ENCODE data around the gene SLC39A8. TPM values are rescaled to one million over a fixed set of nuclear protein-coding genes. Genes with fewer than 3 reads are reported as not detected.
A peak's percentile ranks its signal among the peaks of the same experiment; 100 is the strongest.

The SLC39A8 gene
- 99.2 TPM for polyA plus RNA-seq (2013, experiment 1 of 2)
- 97.9 TPM for polyA plus RNA-seq (2013, experiment 2 of 2)

GRCh38 chr4:102344954-102345794, at the start of gene SLC39A8:
SLC39A8 (minus strand) TSS chr4:102345482; CDS start chr4:102344662, 820 bp downstream.
- Histone ChIP-seq H3K18ac (ENCODE audit: low read length) (peak within 1 kb of the TSS; percentile 60), H3K4me2 (ENCODE audit: low read length) (peak within 1 kb of the TSS; percentile 58), H3K4ac (ENCODE audit: low read depth, low read length) (peak within 1 kb of the TSS; percentile 82), H2BK15ac (replicated peaks; ENCODE audit: low read depth) (no peak within 1 kb of the TSS), H3K27ac (ENCODE audit: low read depth, low read length) (peak within 1 kb of the TSS; percentile 80), H3K79me2 (ENCODE audit: control insufficient read depth, insufficient read depth, low read length) (peaks cover 9% of the 10 kb centered on the region), H2BK120ac (ENCODE audit: low read depth, low read length) (no peak within 1 kb of the TSS), H3K79me1 (ENCODE audit: low read length) (no peaks in the 10 kb centered on the region), H3K4me1 (ENCODE audit: control insufficient read depth, low read depth, low read length) (peaks cover 7% of the 10 kb centered on the region), H3K9ac (ENCODE audit: low read length) (peak within 1 kb of the TSS; percentile 74), H4K5ac (ENCODE audit: low read length) (no peak within 1 kb of the TSS), H3K23ac (ENCODE audit: low read length) (peak within 1 kb of the TSS; percentile 48), H3K4me3 (ENCODE audit: low read length) (peak within 1 kb of the TSS; percentile 48), H3K56ac (ENCODE audit: low read length) (peak within 1 kb of the TSS; percentile 89), H3K36me3 (ENCODE audit: control insufficient read depth, insufficient read depth, low read length) (no peaks in the 10 kb centered on the region), H3K27me3 (ENCODE audit: insufficient read depth, low read length, poor library complexity) (no peaks in the 10 kb centered on the region), H4K8ac (ENCODE audit: low read depth, low read length) (no peak within 1 kb of the TSS), H2AK5ac (ENCODE audit: low read length) (no peak within 1 kb of the TSS), H2BK5ac (ENCODE audit: low read length) (peak within 1 kb of the TSS; percentile 69)
- DNase-seq: peak; percentile 98
- no CpG with 5 or more reads among the region's 54 CpGs for WGBS (ENCODE audit: extremely low coverage, insufficient coverage, low lambda C conversion rate)

GRCh38 chr4:102392033-102392744, 46.9 kb upstream of the SLC39A8 start:
- H2BK120ac ChIP-seq (ENCODE audit: low read depth, low read length): no peak overlapping the region
- no peaks in the 10 kb centered on the region for H3K36me3 ChIP-seq (ENCODE audit: control insufficient read depth, insufficient read depth, low read length)
- no peak overlapping the region for H3K4ac ChIP-seq (ENCODE audit: low read depth, low read length)
- H3K4me3 ChIP-seq (ENCODE audit: low read length): no peak overlapping the region
- DNase-seq: peak; percentile 63
- peak overlapping the region; percentile 80 for H3K18ac ChIP-seq (ENCODE audit: low read length)
- no peaks in the 10 kb centered on the region for H3K79me2 ChIP-seq (ENCODE audit: control insufficient read depth, insufficient read depth, low read length)
- no peak overlapping the region for H2BK15ac ChIP-seq (replicated peaks; ENCODE audit: low read depth)
- no peaks in the 10 kb centered on the region for H3K79me1 ChIP-seq (ENCODE audit: low read length)
- H4K8ac ChIP-seq (ENCODE audit: low read depth, low read length): no peak overlapping the region
- H2AK5ac ChIP-seq (ENCODE audit: low read length): no peak overlapping the region
- peak overlapping the region; percentile 26 for H3K56ac ChIP-seq (ENCODE audit: low read length)
- H3K23ac ChIP-seq (ENCODE audit: low read length): no peak overlapping the region
- no peak overlapping the region for H3K9ac ChIP-seq (ENCODE audit: low read length)
- no peaks in the 10 kb centered on the region for H3K4me1 ChIP-seq (ENCODE audit: control insufficient read depth, low read depth, low read length)
- H3K4me2 ChIP-seq (ENCODE audit: low read length): no peak overlapping the region
- H3K27ac ChIP-seq (ENCODE audit: low read depth, low read length): peak overlapping the region; percentile 9
- WGBS (ENCODE audit: extremely low coverage, insufficient coverage, low lambda C conversion rate): no CpG with 5 or more reads among the region's 4 CpGs
- H3K27me3 ChIP-seq (ENCODE audit: insufficient read depth, low read length, poor library complexity): no peaks in the 10 kb centered on the region
- no peak overlapping the region for H4K5ac ChIP-seq (ENCODE audit: low read length)
- peak overlapping the region; percentile 14 for H2BK5ac ChIP-seq (ENCODE audit: low read length)

GRCh38 chr4:102390438-102390837, 45.2 kb upstream of the SLC39A8 start:
- Histone ChIP-seq H3K79me2 (ENCODE audit: control insufficient read depth, insufficient read depth, low read length) (no peaks in the 10 kb centered on the region), H3K27ac (ENCODE audit: low read depth, low read length) (no peak overlapping the region), H3K36me3 (ENCODE audit: control insufficient read depth, insufficient read depth, low read length) (no peaks in the 10 kb centered on the region), H3K56ac (ENCODE audit: low read length) (no peak overlapping the region), H2AK5ac (ENCODE audit: low read length) (no peak overlapping the region), H4K5ac (ENCODE audit: low read length) (no peak overlapping the region), H2BK15ac (replicated peaks; ENCODE audit: low read depth) (no peak overlapping the region), H3K27me3 (ENCODE audit: insufficient read depth, low read length, poor library complexity) (no peaks in the 10 kb centered on the region), H3K4me3 (ENCODE audit: low read length) (no peak overlapping the region), H3K18ac (ENCODE audit: low read length) (no peak overlapping the region), H2BK120ac (ENCODE audit: low read depth, low read length) (no peak overlapping the region), H3K79me1 (ENCODE audit: low read length) (no peaks in the 10 kb centered on the region), H3K9ac (ENCODE audit: low read length) (no peak overlapping the region), H3K23ac (ENCODE audit: low read length) (no peak overlapping the region), H2BK5ac (ENCODE audit: low read length) (no peak overlapping the region), H3K4ac (ENCODE audit: low read depth, low read length) (no peak overlapping the region), H4K8ac (ENCODE audit: low read depth, low read length) (no peak overlapping the region), H3K4me2 (ENCODE audit: low read length) (no peak overlapping the region), H3K4me1 (ENCODE audit: control insufficient read depth, low read depth, low read length) (no peaks in the 10 kb centered on the region)
- WGBS (ENCODE audit: extremely low coverage, insufficient coverage, low lambda C conversion rate): no CpG with 5 or more reads among the region's 2 CpGs
- DNase-seq: no peak

- Histone ChIP-seq H2BK120ac (ENCODE audit: low read depth, low read length) (no peak overlapping the region), H3K4me2 (ENCODE audit: low read length) (no peak overlapping the region), H3K9ac (ENCODE audit: low read length) (no peak overlapping the region), H3K4ac (ENCODE audit: low read depth, low read length) (no peak overlapping the region), H3K4me1 (ENCODE audit: control insufficient read depth, low read depth, low read length) (no peaks in the 10 kb centered on the region), H4K8ac (ENCODE audit: low read depth, low read length) (no peak overlapping the region), H3K18ac (ENCODE audit: low read length) (no peak overlapping the region), H2BK15ac (replicated peaks; ENCODE audit: low read depth) (no peak overlapping the region), H3K27ac (ENCODE audit: low read depth, low read length) (no peak overlapping the region), H3K4me3 (ENCODE audit: low read length) (no peak overlapping the region), H3K79me2 (ENCODE audit: control insufficient read depth, insufficient read depth, low read length) (no peaks in the 10 kb centered on the region), H3K27me3 (ENCODE audit: insufficient read depth, low read length, poor library complexity) (no peaks in the 10 kb centered on the region), H4K5ac (ENCODE audit: low read length) (no peak overlapping the region), H3K36me3 (ENCODE audit: control insufficient read depth, insufficient read depth, low read length) (no peaks in the 10 kb centered on the region), H2BK5ac (ENCODE audit: low read length) (no peak overlapping the region), H3K56ac (ENCODE audit: low read length) (no peak overlapping the region), H2AK5ac (ENCODE audit: low read length) (no peak overlapping the region), H3K23ac (ENCODE audit: low read length) (no peak overlapping the region), H3K79me1 (ENCODE audit: low read length) (no peaks in the 10 kb centered on the region)
- DNase-seq: no peak
Measured at GRCh38 chr4:102388611-102389010, 43.3 kb upstream of the SLC39A8 start.

- Histone ChIP-seq H3K36me3 (ENCODE audit: control insufficient read depth, insufficient read depth, low read length) (no peaks in the 10 kb centered on the region), H2BK15ac (replicated peaks; ENCODE audit: low read depth) (no peak overlapping the region), H3K4me1 (ENCODE audit: control insufficient read depth, low read depth, low read length) (no peaks in the 10 kb centered on the region), H3K4me2 (ENCODE audit: low read length) (no peak overlapping the region), H3K23ac (ENCODE audit: low read length) (no peak overlapping the region), H3K27me3 (ENCODE audit: insufficient read depth, low read length, poor library complexity) (no peaks in the 10 kb centered on the region), H3K9ac (ENCODE audit: low read length) (no peak overlapping the region), H3K18ac (ENCODE audit: low read length) (no peak overlapping the region), H2BK120ac (ENCODE audit: low read depth, low read length) (no peak overlapping the region), H3K4ac (ENCODE audit: low read depth, low read length) (no peak overlapping the region), H3K79me1 (ENCODE audit: low read length) (no peaks in the 10 kb centered on the region), H4K8ac (ENCODE audit: low read depth, low read length) (no peak overlapping the region), H4K5ac (ENCODE audit: low read length) (no peak overlapping the region), H3K4me3 (ENCODE audit: low read length) (no peak overlapping the region), H2AK5ac (ENCODE audit: low read length) (no peak overlapping the region), H3K27ac (ENCODE audit: low read depth, low read length) (no peak overlapping the region), H3K79me2 (ENCODE audit: control insufficient read depth, insufficient read depth, low read length) (no peaks in the 10 kb centered on the region), H2BK5ac (ENCODE audit: low read length) (no peak overlapping the region), H3K56ac (ENCODE audit: low read length) (no peak overlapping the region)
- DNase-seq: peak; percentile 79
- WGBS (ENCODE audit: extremely low coverage, insufficient coverage, low lambda C conversion rate): no CpG with 5 or more reads among the region's 2 CpGs
Measured at GRCh38 chr4:102387552-102388150, 42.4 kb upstream of the SLC39A8 start.

Measured in mesendoderm (in vitro differentiated cells).